AG20443 (cell line): Measurements from ENCODE around the gene KCTD4.

ENCODE experiments used
- DNase-seq: peaks from one replicate; pipeline ENCODE4 v3.0.0; 2012; ENCODE audit warnings: low spot score, mixed read lengths

Gene KCTD4

GRCh38 chr13:45174478-45174877, 26.4 kb downstream of the KCTD4 start:
- no peak for DNase-seq

GRCh38 chr13:45168555-45168930, 32.3 kb downstream of the KCTD4 start:
- no peak for DNase-seq

GRCh38 chr13:45167611-45168554, 33.0 kb downstream of the KCTD4 start:
- peak; percentile 5 for DNase-seq

GRCh38 chr13:45166858-45167257, 34.0 kb downstream of the KCTD4 start:
- no peak for DNase-seq

- DNase-seq: peak; percentile 77
Observed at GRCh38 chr13:45162821-45163220, 38.0 kb downstream of the KCTD4 start.

- DNase-seq: peak; percentile 24
Observed at GRCh38 chr13:45162194-45162593, 38.7 kb downstream of the KCTD4 start.

GRCh38 chr13:45156565-45157361, 44.1 kb downstream of the KCTD4 start:
- DNase-seq: no peak

- no peak for DNase-seq
Observed at GRCh38 chr13:45149964-45150363, 50.9 kb downstream of the KCTD4 start.

GRCh38 chr13:45143346-45143751, 57.5 kb downstream of the KCTD4 start:
- no peak for DNase-seq
